Calu3 (cell line): ENCODE measurements around the gene GTF3C5. TPM values are rescaled to one million over a fixed set of nuclear protein-coding genes. Genes with fewer than 3 reads are reported as not detected.

Experiments
- BruUV-seq: library from RNA; stranded (reverse); fragments of 400-500 nt; replicated peaks from 2 replicates; lab custom pipeline; 2021; lab: Mats Ljungman, UMichigan
- CTCF ChIA-PET: fragments of 300-600 bp; sonication (Branson Sonifier 250); formaldehyde crosslinking; loops from one replicate; lab custom pipeline; 2022; ENCODE audit warnings: antibody characterized with exemption; lab: Charles Lee
- DNase-seq: peaks from one replicate; pipeline ENCODE4 v3.0.0; 2022
- H3K27ac Mint-ChIP-seq: one replicate; pipeline ENCODE4 v1.8.0; 2022; ENCODE audit warnings: mixed read lengths; ENCODE audit not compliant: unreplicated experiment
- H3K27me3 Mint-ChIP-seq: one replicate; pipeline ENCODE4 v1.8.0; 2022; ENCODE audit warnings: mixed read lengths; ENCODE audit not compliant: unreplicated experiment
- H3K36me3 Mint-ChIP-seq: one replicate; pipeline ENCODE4 v1.8.0; 2022; ENCODE audit warnings: mild to moderate bottlenecking, moderate library complexity, mixed read lengths; ENCODE audit not compliant: insufficient read depth, unreplicated experiment
- H3K4me1 Mint-ChIP-seq: one replicate; pipeline ENCODE4 v1.8.0; 2022; ENCODE audit warnings: mild to moderate bottlenecking, low read depth, mixed read lengths; ENCODE audit not compliant: unreplicated experiment
- H3K4me3 Mint-ChIP-seq: one replicate; pipeline ENCODE4 v1.8.0; 2022; ENCODE audit warnings: mild to moderate bottlenecking, low read depth, moderate library complexity, mixed read lengths; ENCODE audit not compliant: unreplicated experiment
- H3K9me3 Mint-ChIP-seq: one replicate; pipeline ENCODE4 v1.8.0; 2022; ENCODE audit warnings: low read depth, mixed read lengths; ENCODE audit not compliant: unreplicated experiment
- intact Hi-C: fragments of 100-400 bp; cut with micrococcal nuclease; formaldehyde crosslinking; loops from one replicate; pipeline ENCODE4 v1.10.0; 2022; ENCODE audit not compliant: unreplicated experiment
- total RNA-seq: library from RNA; stranded (reverse); gene quantifications from 2 replicates; pipeline ENCODE4 v1.2.3, GENCODE V29; 2022
- TF ChIP-seq, protein P1 (sequence below): fragments of 200-600 bp; IDR thresholded peaks from one replicate; pipeline ENCODE4 v1.8.0; 2022; ENCODE audit warnings: antibody characterized with exemption; ENCODE audit not compliant: unreplicated experiment

Gene GTF3C5
- total RNA-seq, 1 experiment from 2014 or later, result 43.7 TPM

DNA sequence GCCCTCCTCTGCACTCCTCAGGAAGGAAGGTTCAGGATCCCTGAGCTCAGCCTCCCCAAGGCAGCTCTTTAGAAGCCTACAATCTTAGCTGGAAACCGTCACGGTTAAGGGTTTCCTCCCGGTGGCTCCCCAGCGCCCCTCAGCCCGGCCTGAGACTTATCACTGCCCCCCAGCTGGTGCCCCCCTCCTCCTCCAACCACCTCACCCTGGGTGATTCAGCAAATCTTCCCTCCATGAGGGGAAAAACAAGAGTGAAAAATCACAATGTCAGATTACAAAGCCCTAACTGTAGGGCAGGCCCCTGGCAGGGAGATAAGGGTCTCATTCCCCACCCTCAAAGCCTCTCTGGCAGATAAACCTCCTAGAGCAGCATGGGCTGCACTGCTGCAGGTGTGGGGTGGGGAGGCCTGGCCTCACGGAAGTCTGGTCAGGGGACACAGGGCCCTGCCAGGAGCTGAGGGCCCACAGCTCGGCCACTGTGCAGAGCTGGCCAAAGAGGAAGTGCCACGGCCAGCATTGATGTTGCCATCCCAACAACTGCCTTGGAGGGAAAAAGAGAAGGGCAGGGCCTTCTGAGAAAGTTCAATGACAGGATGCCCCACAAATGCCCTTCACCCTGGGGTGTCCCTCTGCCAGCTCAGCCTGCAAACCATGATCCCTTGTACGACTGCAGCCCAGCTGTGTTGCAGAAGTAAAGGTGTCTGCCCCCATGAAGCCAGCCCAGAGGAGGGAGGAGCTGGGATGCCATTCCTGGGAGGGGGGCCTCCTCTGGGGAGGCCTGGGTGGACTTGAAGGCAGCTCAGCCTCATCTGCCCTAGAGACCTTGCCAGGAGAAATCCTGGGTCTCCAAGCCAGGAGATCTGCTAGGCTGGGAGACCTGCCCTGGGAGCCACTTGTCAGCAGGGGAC lies 26.5 kb upstream of the GTF3C5 start:
- H3K4me1 Mint-ChIP-seq, result no peaks in the 10 kb centered on the region
- BruUV-seq, result no TSS peak
- H3K9me3 Mint-ChIP-seq, result peaks cover 3% of the 10 kb centered on the region
- no peak overlapping the region for H3K27ac Mint-ChIP-seq
- TF ChIP-seq, protein P1, sequence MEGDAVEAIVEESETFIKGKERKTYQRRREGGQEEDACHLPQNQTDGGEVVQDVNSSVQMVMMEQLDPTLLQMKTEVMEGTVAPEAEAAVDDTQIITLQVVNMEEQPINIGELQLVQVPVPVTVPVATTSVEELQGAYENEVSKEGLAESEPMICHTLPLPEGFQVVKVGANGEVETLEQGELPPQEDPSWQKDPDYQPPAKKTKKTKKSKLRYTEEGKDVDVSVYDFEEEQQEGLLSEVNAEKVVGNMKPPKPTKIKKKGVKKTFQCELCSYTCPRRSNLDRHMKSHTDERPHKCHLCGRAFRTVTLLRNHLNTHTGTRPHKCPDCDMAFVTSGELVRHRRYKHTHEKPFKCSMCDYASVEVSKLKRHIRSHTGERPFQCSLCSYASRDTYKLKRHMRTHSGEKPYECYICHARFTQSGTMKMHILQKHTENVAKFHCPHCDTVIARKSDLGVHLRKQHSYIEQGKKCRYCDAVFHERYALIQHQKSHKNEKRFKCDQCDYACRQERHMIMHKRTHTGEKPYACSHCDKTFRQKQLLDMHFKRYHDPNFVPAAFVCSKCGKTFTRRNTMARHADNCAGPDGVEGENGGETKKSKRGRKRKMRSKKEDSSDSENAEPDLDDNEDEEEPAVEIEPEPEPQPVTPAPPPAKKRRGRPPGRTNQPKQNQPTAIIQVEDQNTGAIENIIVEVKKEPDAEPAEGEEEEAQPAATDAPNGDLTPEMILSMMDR, result no peak
- DNase-seq, result no peak
- no peaks in the 10 kb centered on the region for H3K36me3 Mint-ChIP-seq
- intact Hi-C loops, result no loop called here
- H3K27me3 Mint-ChIP-seq, result peaks cover 80% of the 10 kb centered on the region
- CTCF ChIA-PET, result no interaction called here
- no peak overlapping the region for H3K4me3 Mint-ChIP-seq

DNA sequence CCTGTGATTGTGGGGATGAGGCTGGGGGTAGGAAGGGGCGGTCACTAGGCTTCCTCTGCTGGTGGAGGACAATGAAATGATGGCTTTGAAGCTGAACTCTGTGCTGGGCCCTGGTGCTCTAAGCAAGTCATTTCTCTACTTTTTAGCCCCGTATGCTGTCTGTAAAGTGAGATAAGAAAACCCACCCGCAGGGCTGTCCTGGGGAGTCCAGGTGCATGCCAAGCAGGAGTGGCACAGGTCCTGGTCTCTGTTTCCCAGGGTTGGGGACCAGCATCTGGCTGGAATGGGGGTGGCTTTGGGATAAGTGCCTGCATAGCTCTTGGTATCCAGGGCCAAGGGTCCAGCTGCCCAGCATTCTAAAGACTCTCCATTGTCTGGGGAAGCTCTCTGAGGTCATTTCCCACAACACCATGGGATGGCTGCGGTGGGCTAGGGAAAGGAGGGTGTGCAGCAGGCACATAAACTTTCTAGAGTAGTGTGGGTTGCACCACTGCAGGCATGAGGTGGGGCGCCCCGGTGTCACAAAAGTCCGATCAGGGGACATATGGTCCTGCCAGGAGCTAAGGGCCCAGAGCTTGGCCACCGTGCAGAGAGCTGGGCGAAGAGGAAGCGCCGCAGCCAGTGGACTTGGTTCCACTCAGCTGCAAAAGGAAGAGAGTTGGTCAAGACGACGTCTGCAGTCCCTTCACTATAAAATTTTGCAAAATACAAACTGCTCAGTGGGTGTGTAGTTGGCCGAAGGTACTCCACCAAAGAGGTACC lies 25.6 kb upstream of the GTF3C5 start:
- Mint-ChIP-seq H3K27me3 (peaks cover 80% of the 10 kb centered on the region), H3K4me3 (no peak overlapping the region), H3K27ac (no peak overlapping the region), H3K4me1 (no peaks in the 10 kb centered on the region), H3K36me3 (no peaks in the 10 kb centered on the region), H3K9me3 (peaks cover 3% of the 10 kb centered on the region)
- no TSS peak for BruUV-seq
- CTCF ChIA-PET, result interaction anchor here (1.3 kb wide), 1 partner anchor 17 kb away, joined by 4 read pairs; no protein-coding TSS in a partner anchor
- intact Hi-C loops, result no loop called here
- DNase-seq, result no peak
- TF ChIP-seq, protein P1, result no peak

DNA sequence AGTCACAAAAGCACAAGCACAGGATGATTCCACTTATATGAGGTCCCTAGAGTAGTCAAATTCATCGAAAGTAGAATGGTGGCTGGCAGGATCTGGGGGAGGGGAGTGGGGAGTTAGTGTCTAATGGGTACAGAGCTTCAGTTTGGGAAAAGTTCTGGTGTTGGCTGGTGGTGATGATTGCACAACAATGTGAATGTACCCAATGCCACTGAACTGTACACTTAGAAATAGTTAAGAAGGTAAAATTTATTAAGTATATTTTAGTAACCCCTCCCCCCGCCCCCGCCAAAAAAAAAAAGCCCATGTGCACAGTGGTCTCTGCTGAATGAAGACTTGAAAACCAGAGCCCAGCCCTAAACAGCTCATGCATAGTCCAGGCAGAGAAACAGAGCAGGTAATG lies 24.8 kb upstream of the GTF3C5 start:
- BruUV-seq, result no TSS peak
- CTCF ChIA-PET, result interaction anchor here (1.3 kb wide), 1 partner anchor 16 kb away, joined by 4 read pairs; no protein-coding TSS in a partner anchor
- no peak overlapping the region for H3K4me3 Mint-ChIP-seq

More for the DNA sequence above, 24.8 kb upstream of the GTF3C5 start:
- DNase-seq, result no peak
- H3K4me1 Mint-ChIP-seq, result no peaks in the 10 kb centered on the region
- TF ChIP-seq, protein P1, result no peak
- peaks cover 3% of the 10 kb centered on the region for H3K9me3 Mint-ChIP-seq
- intact Hi-C loops, result no loop called here
- peaks cover 72% of the 10 kb centered on the region for H3K27me3 Mint-ChIP-seq
- no peaks in the 10 kb centered on the region for H3K36me3 Mint-ChIP-seq
- no peak overlapping the region for H3K27ac Mint-ChIP-seq
